Stomach smooth muscle (tissue), 2 donors: ENCODE results near the gene QPCT.

Experiments
- H3K27ac ChIP-seq: one replicate; pipeline ENCODE4 v1.7.0; 2013; ENCODE audit warnings: mild to moderate bottlenecking, low read length, inconsistent platforms
- H3K27me3 ChIP-seq, 2 donors: one replicate each; pipeline ENCODE4 v1.7.0; 2013; ENCODE audit warnings: low read length in 2 of 2; ENCODE audit not compliant: insufficient read depth in 2 of 2, control insufficient read depth in 1 of 2
- H3K36me3 ChIP-seq, 2 donors: one replicate each; pipeline ENCODE4 v1.7.0; 2013; ENCODE audit warnings: low read length in 2 of 2; ENCODE audit not compliant: control insufficient read depth in 2 of 2, insufficient read depth in 2 of 2
- H3K4me1 ChIP-seq: one replicate; pipeline ENCODE4 v1.7.0; 2013; ENCODE audit warnings: low read length; ENCODE audit not compliant: control insufficient read depth, insufficient read depth
- H3K4me3 ChIP-seq, 2 donors: one replicate each; pipeline ENCODE4 v1.7.0; 2013; ENCODE audit warnings: low read length in 2 of 2
- H3K9ac ChIP-seq, 2 donors: one replicate each; pipeline ENCODE4 v1.7.0; 2013; ENCODE audit warnings: low read length in 2 of 2, mild to moderate bottlenecking in 1 of 2
- H3K9me3 ChIP-seq, 2 donors: one replicate each; pipeline ENCODE4 v1.7.0; 2013; ENCODE audit warnings: low read length in 2 of 2; ENCODE audit not compliant: control insufficient read depth in 2 of 2
- donor health status: healthy.
- donor health status: Pancreatic carcinoma.

Gene QPCT

DNA sequence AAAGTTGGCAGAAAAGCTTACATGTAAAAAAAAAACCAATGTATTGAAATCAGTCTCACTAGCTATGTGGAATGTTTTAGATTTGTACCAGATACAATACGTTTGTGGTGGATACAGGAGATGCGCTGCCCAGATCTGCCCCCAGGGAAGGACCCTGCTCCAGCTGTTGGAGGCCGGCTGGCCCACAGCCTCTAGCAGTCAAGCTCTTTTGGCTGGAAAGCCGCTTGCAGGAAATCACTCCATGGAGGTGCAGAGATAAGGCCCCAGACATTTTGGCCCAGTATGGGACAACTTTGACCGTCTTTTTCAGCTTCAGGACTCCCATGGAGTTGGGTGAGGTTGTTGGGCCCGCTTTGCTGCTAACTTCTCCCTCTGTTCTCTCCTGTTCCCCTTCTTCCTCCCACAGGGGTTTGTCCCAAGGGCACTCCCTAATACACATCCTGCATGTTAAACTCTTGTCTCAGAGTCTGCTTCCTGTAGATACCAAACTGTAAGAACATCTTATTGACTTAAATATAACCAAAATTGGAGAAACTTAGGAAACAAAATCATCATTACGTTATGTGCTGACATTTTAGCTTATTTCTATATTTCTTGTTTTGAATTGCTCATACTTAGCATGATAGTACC, 1.7 kb upstream of the QPCT start:
- H3K4me1 ChIP-seq = peaks cover 10% of the 10 kb centered on the region
- H3K9me3 ChIP-seq = no peaks in the 10 kb centered on the region
- no peak overlapping the region for H3K27ac ChIP-seq
- no peaks in the 10 kb centered on the region for H3K27me3 ChIP-seq
- no peak overlapping the region for H3K9ac ChIP-seq
- no peak overlapping the region for H3K4me3 ChIP-seq
- no peaks in the 10 kb centered on the region for H3K36me3 ChIP-seq

DNA sequence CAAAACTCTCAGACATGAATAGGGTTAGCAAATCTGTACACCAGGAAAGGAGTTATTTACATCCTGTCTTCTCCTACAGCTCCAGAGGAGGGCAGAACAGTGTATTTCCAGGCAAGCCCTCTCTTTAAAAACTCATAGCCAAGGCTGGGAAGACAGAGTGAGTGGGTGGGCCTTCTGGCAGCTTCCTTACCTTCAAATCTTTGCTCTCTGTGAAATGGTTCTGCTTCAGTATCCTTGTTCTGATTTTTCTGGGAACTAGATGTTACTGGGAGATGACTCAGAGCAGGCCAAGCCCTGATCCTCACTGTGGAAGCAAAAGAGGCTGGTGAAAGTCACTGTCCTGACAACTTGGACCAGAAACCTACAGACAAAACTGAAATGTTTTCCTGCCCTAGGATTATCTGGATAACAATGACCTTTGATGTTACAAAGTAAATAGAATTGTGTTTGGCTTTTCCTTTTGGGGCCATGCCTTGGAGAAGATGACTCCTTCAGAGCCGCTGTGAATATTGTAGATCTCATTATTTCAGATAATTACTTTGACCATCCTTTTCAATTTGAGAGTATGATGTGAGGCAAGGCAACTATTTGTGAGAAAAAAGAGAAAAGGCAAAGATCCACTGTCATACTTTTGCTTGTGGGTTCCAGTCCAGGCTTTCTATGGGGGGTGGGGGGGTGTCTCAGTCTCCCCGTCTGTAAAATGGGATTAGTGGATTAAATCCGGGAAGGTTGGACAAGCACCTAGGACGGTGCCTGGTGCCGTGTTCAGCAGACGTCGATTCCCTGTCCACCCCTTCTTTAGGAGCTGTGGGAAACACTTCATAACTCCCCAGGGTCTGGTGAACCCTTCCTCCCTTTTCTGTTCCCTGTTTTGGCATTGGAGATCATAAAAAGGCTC, 644 bp upstream of the QPCT start:
- peaks cover 10% of the 10 kb centered on the region for H3K4me1 ChIP-seq
- H3K9me3 ChIP-seq = no peaks in the 10 kb centered on the region
- no peak overlapping the region for H3K27ac ChIP-seq
- H3K36me3 ChIP-seq = no peaks in the 10 kb centered on the region
- H3K9ac ChIP-seq = peak overlapping the region in 1 of 2 donors; percentile 65
- H3K4me3 ChIP-seq = peak overlapping the region; percentile 73 to 81
- H3K27me3 ChIP-seq = no peaks in the 10 kb centered on the region

- Histone ChIP-seq H3K9ac (no peak overlapping the region), H3K4me3 (no peak overlapping the region), H3K27ac (no peak overlapping the region), H3K4me1 (peaks cover 10% of the 10 kb centered on the region), H3K9me3 (no peaks in the 10 kb centered on the region), H3K36me3 (no peaks in the 10 kb centered on the region), H3K27me3 (no peaks in the 10 kb centered on the region)
Measured at GRCh38 chr2:37348155-37348554, 3.7 kb downstream of the QPCT start.

DNA sequence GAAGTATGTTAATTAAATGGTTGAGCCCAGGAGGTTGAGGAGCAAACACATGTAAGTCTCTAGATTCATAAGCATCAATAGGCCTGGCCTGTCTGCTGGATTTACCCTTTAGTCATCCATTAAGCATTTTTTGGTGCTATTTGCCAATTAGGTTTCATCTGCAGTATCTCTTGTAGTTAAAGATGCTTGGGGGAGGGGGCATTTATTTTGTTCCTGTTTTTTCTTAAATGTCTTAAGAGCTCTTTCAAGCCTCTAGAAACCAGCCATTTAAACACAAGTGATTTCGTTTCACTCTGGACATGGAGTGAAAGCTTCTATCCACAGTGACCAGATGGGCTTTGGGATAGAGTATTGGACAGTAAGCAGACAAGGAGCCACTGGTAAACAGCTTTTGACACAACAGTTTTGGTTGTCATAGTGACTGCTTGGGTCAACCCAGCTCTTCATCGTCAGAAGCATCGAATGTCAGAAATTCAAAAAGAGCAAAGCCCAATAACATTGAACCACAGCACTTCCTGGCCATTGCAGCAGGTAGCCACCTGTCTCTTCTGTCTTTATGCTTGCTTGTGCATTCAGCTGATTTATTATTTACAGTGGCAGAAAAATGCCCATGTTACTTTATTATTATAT, 4.9 kb downstream of the QPCT start:
- Histone ChIP-seq H3K27ac (no peak overlapping the region), H3K36me3 (no peaks in the 10 kb centered on the region), H3K9me3 (no peaks in the 10 kb centered on the region), H3K9ac (no peak overlapping the region), H3K4me3 (no peak overlapping the region), H3K27me3 (no peaks in the 10 kb centered on the region), H3K4me1 (peaks cover 10% of the 10 kb centered on the region)

DNA sequence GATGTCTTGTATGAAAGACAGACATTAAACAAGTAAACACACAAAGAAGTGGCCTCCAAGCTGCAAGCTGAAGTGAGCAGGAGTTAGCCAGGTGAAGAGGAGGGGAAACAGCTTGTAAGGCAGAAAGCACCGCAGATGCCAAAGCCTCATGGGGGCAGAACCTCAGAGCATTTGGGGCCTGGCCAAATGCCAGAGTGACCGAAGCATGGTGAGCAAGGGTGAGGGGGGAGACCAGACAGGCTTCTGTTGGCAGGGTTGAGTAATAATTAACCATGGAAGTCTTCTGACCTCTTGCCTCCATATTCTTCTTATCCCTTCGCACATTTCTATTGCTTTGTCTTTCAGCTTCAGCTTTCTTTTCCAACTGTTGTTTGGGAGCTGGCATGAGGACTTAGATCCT, 5.6 kb downstream of the QPCT start:
- Histone ChIP-seq H3K4me1 (peaks cover 3% of the 10 kb centered on the region), H3K27ac (no peak overlapping the region), H3K9me3 (no peaks in the 10 kb centered on the region), H3K4me3 (no peak overlapping the region), H3K27me3 (no peaks in the 10 kb centered on the region), H3K36me3 (no peaks in the 10 kb centered on the region), H3K9ac (no peak overlapping the region)

- H3K9me3 ChIP-seq = no peaks in the 10 kb centered on the region
- no peak overlapping the region for H3K9ac ChIP-seq
- H3K4me3 ChIP-seq = no peak overlapping the region
- H3K36me3 ChIP-seq = no peaks in the 10 kb centered on the region
- no peak overlapping the region for H3K27ac ChIP-seq
- no peaks in the 10 kb centered on the region for H3K27me3 ChIP-seq
- no peaks in the 10 kb centered on the region for H3K4me1 ChIP-seq
Measured at GRCh38 chr2:37354531-37354930, 10.1 kb downstream of the QPCT start.

- Histone ChIP-seq H3K4me1 (no peaks in the 10 kb centered on the region), H3K36me3 (no peaks in the 10 kb centered on the region), H3K4me3 (no peak overlapping the region), H3K9ac (no peak overlapping the region), H3K27ac (no peak overlapping the region), H3K27me3 (no peaks in the 10 kb centered on the region), H3K9me3 (no peaks in the 10 kb centered on the region)
Measured at GRCh38 chr2:37355735-37356134, 11.3 kb downstream of the QPCT start.

- H3K36me3 ChIP-seq = no peaks in the 10 kb centered on the region
- no peaks in the 10 kb centered on the region for H3K27me3 ChIP-seq
- H3K27ac ChIP-seq = no peak overlapping the region
- no peaks in the 10 kb centered on the region for H3K4me1 ChIP-seq
- no peak overlapping the region for H3K4me3 ChIP-seq
- H3K9ac ChIP-seq = no peak overlapping the region
- no peaks in the 10 kb centered on the region for H3K9me3 ChIP-seq
Measured at GRCh38 chr2:37356299-37356698, 11.9 kb downstream of the QPCT start.

- Histone ChIP-seq H3K9ac (no peak overlapping the region), H3K9me3 (no peaks in the 10 kb centered on the region), H3K4me1 (no peaks in the 10 kb centered on the region), H3K27ac (no peak overlapping the region), H3K4me3 (no peak overlapping the region), H3K36me3 (no peaks in the 10 kb centered on the region), H3K27me3 (no peaks in the 10 kb centered on the region)
Measured at GRCh38 chr2:37357069-37357468, 12.6 kb downstream of the QPCT start.

GRCh38 chr2:37357530-37357929, 13.1 kb downstream of the QPCT start:
- Histone ChIP-seq H3K9ac (no peak overlapping the region), H3K4me3 (no peak overlapping the region), H3K4me1 (no peaks in the 10 kb centered on the region), H3K27ac (no peak overlapping the region), H3K9me3 (no peaks in the 10 kb centered on the region), H3K36me3 (no peaks in the 10 kb centered on the region), H3K27me3 (no peaks in the 10 kb centered on the region)

DNA sequence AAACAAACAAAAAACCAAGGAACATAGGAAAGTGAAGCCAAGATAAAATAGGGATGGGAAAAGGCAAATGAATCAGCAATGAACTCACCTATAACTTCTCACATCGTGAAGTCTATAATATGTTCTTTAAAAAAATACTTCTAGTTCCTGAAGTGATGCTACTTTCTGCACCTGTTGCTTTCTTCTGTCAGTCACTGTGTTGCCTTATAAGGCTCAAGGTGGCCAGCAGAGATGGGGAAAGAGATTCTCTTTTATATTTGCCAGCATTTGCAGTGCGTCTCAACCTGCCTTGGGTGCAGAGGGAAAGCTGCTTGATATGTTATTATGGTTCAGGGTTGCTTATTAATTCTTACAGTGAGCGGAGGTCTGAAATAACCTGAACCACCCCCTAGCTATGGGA, 14.0 kb downstream of the QPCT start:
- H3K9ac ChIP-seq = no peak overlapping the region

More for the DNA sequence above, 14.0 kb downstream of the QPCT start:
- H3K9me3 ChIP-seq = no peaks in the 10 kb centered on the region
- H3K27ac ChIP-seq = no peak overlapping the region
- no peak overlapping the region for H3K4me3 ChIP-seq
- H3K36me3 ChIP-seq = no peaks in the 10 kb centered on the region
- no peaks in the 10 kb centered on the region for H3K27me3 ChIP-seq
- no peaks in the 10 kb centered on the region for H3K4me1 ChIP-seq
